NCI-H345 treated with DMSO at 0.1 percent for 48 hours (cell line): ENCODE data around the gene UBASH3B.
A peak's percentile ranks its signal among the peaks of the same experiment; 100 is the strongest.
"Not testable (repeated sequence)": the region's sequence is repeated elsewhere in the genome, so short reads cannot be mapped to it uniquely, and the experiment has no call there.

ENCODE experiments used
- DNase-seq: peaks from one replicate; lab custom pipeline; 2025; ENCODE audit not compliant: unreplicated experiment; lab: John Stamatoyannopoulos, UW

UBASH3B gene

DNA sequence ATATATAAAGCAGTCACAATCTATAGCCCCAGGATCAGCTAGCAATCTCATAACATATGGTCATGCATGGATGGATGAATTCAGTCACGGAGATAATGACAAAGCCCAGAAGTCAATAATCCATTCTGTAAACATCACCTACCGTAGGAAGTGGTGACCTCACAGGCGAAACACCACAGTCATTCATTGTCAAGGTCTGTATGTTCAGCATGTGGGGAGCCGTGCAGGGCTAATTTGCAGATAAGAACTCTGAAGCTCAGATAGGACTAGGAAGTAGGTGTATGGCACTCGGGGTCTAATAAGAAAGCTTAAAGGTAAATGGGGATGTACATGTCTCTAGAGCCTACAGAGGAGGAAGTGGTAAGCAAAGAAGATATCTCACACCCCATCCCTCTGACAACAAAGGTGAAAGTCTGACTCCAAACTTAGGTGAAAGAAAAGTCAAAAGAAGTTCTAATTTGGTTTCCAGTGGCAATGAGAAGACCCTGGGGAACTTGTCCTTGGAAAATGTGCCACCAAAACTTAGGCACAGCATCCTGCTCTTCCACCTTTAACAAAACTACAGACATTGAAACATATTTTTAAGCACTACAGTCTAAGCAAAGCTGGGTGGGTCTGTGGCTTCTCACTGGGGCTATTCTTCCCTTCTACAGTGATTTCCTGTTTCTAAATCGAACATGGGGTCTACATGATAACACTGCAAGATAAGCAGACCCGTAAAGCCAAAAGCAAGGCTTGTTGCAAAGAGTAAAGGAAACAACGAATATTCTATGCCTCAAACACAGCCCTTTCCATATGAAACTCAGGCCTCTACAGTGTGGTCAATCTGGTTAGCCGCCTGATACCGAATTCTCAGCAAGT, 188.0 kb downstream of the UBASH3B start:
- DNase-seq = peak; percentile 62

DNA sequence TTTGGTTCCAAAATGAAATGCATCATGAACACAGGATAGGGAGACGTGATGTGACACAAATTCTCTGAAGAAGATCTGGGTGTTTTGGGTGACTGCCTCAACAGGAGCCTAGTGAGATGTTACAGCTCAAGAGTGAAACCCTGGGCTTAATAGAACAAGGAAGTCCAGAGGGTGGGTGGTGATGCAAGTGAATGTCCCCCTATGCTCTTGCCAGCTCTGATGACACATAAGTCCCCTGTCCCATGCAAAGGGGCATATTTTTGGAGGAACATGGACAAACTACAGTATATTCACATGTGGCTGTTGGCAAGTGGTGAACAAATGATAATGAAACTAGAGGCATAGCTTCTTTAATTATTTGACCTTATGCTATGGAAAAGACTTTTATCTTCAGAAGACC, 191.9 kb downstream of the UBASH3B start:
- no peak for DNase-seq

DNA sequence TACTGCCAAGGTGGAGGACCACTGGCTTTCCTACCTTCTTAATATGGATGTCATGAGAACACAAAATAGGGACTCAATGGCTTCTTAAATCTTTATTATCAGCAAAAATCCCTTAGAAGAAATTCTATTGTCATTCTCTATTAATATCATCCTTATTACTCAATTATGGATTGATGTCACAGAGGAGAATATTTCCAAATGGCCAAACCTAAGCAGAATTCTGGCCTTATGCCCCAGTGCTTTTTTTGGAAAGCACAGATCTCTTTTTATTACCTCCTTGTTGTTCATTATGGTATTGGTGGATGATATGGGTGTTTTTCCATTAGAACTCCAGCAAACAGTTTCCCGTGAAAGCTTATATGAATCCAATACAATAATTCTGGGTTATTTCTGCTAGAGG, 192.7 kb downstream of the UBASH3B start:
- no peak for DNase-seq

DNA sequence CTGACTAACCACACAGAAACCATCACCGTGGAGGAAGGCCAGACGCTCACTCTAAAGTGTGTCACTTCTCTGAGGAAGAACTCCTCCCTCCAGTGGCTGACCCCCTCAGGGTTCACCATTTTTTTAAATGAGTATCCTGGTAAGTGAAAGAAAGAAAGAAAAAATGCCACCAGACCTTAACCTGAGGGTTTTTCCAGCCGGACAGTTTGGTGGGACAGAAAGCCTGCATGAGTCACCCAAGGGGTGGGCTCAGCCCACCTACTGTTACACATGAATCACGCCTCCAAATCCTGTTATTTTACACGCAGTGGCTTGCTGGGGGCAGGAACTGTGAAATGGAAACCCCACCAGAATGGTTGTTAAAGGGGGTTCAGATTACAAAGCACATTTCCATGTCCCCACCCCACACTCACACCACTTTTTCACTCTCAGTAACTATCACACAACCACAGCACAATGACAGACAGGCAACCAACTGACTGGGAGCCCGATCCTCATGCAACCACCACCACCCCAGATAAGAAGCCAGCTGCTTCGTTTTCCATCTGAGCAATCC, 194.6 kb downstream of the UBASH3B start:
- DNase-seq = no peak

DNA sequence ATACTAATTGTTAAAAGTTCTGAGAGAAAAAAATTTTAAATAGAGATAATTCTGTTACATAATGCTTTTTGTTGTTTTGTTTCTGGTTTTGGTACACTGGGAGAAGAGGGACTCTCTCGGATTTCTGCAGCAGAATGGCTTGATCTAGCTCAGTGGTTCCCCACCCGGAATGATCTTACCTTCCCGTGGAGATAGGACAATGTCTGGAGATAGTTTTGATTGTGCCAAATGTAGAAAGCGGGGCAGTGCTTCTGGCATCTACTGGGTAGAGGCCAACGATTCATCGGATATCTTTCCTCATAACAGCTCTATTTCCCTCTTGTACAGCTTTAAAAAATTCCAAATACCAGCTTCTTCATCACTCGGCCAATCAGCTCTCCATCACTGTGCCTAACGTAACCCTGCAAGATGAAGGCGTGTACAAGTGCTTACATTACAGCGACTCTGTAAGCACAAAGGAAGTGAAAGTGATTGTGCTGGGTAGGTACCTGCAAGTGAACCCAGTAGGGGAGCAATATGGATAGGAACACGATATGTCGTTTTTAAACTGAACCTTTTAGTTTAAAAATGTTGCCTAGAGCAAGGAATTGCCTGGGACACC, 195.9 kb downstream of the UBASH3B start:
- DNase-seq = no peak

DNA sequence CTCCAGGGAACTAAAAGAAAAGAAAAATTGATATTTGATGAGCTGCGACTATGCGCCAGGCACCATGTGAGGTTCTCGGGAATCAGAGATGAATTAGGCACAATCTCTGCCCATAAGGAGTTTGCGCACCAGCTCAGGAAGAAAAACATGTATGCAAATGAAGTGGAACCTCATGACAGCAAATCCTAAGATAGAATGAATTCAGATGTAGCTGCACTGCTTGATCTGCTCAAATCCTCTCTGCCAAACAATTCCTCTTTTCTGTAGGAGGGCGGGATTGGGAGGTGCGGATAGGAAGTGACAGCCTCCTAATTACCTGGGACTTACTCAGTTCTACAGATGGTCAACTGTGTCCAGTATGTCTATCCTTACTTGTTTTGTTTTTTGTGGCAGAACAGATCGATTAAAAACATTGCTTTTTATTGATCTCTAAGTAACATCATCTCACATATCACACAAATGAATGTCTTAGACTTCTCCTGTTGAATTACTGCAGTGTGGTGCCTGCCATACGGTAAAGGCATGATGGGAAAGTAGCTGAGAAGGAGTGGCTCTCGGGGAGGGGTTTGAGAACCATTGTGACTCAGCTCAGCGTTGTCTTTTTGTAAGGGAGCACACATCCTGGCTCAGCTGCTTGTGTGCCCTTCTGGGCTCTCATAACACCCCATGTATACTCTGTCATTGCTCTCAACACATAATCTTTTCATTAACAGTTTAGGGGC, 196.7 kb downstream of the UBASH3B start:
- no peak for DNase-seq

DNA sequence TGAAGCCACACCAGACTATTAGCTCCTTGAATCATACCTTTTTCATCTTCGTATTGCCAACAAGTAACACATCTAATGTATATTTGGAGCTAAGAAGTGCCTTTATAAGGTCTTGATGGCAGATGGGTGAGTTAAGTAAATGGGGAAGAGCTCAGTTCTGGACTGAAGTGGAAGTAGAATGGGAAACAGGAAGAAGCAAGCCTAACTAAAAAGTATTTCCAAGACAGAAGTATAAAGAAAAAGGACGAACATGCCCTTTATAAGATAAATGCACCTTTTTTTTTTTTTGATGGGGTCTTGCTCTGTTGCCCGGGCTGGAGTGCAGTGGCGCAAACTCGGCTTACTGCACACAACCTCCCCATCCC, 197.3 kb downstream of the UBASH3B start:
- DNase-seq = no peak

DNA sequence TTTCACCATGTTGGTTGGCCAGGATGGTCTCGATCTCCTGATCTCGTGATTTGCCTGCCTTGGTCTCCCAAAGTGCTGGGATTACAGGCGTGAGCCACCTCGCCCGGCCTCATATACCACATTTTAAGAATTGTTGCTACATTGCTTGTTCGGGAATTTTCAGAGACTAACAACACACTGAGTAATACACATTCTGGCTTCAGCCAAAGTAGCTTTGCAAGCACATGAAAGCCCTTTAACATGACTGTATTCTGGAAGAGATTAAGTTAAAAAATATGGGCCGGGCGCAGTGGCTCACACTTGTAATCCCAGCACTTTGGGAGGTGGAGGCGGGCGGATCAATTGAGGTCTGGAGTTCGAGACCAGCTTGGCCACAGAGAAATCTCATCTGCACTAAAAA, 197.7 kb downstream of the UBASH3B start:
- no peak for DNase-seq

DNA sequence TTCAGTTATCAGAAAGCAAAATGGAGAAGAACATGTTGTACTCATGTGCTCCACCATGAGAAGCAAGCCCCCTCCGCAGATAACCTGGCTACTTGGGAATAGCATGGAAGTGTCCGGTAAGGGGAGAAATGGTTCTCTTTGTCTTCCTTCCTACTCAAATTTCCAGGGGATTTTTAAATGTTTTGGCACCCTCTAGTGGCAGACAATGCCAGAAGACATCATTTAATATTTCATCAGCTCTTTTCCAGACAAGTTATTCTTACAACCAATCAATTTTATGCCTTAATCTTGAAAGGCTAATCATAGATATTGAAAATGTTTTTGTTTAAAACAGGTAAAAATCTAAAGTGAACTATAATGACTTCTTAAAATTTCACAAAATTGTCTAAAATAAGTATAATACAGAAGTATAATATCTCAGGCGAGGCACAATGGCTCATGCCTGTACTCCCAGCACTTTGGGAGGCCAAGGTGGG, 198.5 kb downstream of the UBASH3B start:
- peak; percentile 84 for DNase-seq

DNA sequence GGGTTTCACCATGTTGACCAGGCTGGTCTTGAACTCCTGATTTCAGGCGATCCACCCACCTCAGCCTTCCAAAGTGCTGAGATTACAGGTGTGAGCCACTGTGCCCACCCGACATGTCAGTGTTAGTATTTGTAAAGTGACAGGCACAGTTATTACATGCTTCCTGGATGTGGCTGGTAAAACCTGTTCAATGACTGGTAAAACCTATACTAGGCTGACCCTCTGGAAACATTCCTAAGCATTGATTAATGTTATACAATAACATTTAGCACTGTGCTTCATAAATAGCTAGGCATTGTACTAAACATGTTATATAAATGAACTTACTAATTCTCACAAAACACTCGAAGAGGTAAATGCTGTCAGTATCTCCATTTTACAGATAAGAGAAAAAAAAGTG, 206.1 kb downstream of the UBASH3B start:
- DNase-seq = no peak

DNA sequence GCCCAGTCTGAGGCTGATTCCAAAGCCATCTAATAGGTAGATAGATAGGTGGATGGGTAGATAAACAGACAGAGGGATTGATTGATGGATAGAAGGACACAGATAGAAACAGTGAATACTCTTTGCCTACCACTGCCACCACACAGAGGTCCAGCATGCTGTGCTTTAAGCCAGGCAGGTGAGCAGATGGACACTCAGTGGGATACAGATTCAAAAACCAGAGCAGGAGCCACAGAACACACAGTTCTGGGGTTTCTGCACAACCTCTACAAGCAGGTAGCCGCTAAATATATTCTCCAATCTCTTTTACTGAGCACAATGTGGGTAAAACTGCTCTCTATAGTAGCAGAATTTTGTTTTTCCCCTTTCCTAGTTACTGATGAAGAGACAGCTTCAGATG, 206.6 kb downstream of the UBASH3B start:
- no peak for DNase-seq

DNA sequence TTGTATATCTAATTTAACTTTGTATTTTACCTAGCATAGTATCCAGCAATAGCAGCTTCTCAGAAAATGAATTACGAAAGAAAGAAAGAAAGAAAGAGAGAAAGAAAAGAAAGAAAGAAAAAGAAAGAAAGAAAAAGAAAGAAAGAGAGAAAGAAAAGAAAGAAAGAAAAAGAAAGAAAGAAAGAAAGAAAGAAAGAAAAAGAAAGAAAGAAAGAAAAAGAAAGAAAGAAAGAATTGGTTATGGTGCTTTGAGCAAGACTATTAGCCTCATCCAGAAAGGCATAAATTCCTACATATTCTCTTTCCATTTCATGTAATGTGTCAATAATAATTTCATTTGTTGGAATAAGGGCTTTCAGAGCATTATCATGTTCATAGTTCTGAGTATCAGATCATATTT, 207.6 kb downstream of the UBASH3B start:
- not testable (repeated sequence) for DNase-seq

DNA sequence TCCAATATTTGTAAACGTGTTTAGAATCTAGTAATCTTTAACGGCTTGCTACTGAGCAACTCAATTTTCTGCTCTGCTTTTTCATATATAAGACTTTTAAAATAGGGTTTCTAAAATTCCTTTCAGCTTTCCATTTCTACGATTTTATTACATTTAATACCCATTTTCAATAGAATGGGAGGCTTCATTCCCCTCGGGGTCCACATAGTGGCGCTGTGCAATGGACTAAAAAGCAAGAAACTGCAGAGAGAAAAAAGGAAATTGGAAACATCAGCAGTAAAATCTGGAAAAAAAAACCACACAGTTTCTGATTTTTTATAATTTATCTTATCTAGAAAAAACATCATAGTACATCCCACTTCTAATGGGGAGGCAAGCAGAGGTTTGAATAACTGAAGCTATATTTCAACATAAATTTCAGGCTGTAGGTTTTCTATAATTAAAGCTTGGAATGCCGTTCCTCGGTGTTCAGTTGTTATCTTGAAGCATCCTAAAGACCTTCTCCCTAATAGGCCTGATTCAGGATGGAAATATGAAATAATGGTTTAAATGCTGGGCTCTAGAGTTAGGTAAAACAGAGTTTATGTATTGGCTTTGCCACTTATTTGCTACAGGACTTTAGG, 208.3 kb downstream of the UBASH3B start:
- DNase-seq = peak; percentile 8
